Ovary (tissue), 9 donors: ENCODE results near the gene CTXN3. TPM values are rescaled to one million over a fixed set of nuclear protein-coding genes. Genes with fewer than 3 reads are reported as not detected.

ENCODE experiments used
- DNase-seq, 5 donors: peaks; one replicate each; pipeline ENCODE4 v3.0.0-alpha.2; 2019 to 2020
- H3K27ac ChIP-seq, 2 donors: fragments of 200-600 bp; one replicate each; pipeline versions ENCODE4 v1.5.1 to v1.8.0; 2019 to 2022
- H3K27me3 ChIP-seq: fragments of 200-600 bp; one replicate; pipeline ENCODE4 v1.8.0; 2022
- H3K36me3 ChIP-seq: fragments of 200-600 bp; sonication (generic); one replicate; pipeline ENCODE4 v1.5.1; 2019
- H3K4me1 ChIP-seq: one replicate; pipeline ENCODE4 v1.8.1; 2013; ENCODE audit warnings: mild to moderate bottlenecking, moderate library complexity; ENCODE audit not compliant: insufficient read depth
- H3K4me3 ChIP-seq: fragments of 200-600 bp; sonication (generic); one replicate; pipeline ENCODE4 v1.5.1; 2017
- H3K9me3 ChIP-seq, 2 donors: fragments of 200-600 bp in 1 of 2; sonication (generic) in 1 of 2; one replicate each; pipeline versions ENCODE4 v1.5.1 to v1.8.1; 2013 to 2019; ENCODE audit warnings: mild to moderate bottlenecking in 1 of 2, moderate library complexity in 1 of 2
- EP300 ChIP-seq: sonication (generic); formaldehyde crosslinking; IDR thresholded peaks from one replicate; pipeline ENCODE4 v1.6.1; 2017; ENCODE audit warnings: antibody characterized with exemption
- POLR2A ChIP-seq: fragments of 450-650 bp; IDR thresholded peaks from one replicate; pipeline ENCODE4 v1.6.1; 2017; ENCODE audit warnings: antibody characterized with exemption, mild to moderate bottlenecking, moderate library complexity
- WGBS, 3 donors: extraction: QIAGEN DNeasy Blood & Tissue Kit in 1 of 3; methylation state at CpG; one replicate each; pipeline versions ENCODE4 v1.1.5 to v1.1.7; 2013 to 2017; 5-methylcytosine and 5-hydroxymethylcytosine counted together
- intact Hi-C, 4 donors: fragments of 100-400 bp; cut with DNase I; formaldehyde crosslinking; loops; one replicate each; pipeline versions ENCODE4 v1.11.0 to v1.15.1; 2022 to 2023
- polyA plus RNA-seq, 2 donors: library from polyadenylated mRNA; stranded (reverse); fragments of 200-250 nt in 1 of 2; fragments of 350-450 nt in 1 of 2; fragmentation: Illumina TruSeq in 1 of 2; extraction: RNeasy Lipid Tissue Mini Kit (QIAGEN cat#74804) in 1 of 2; gene quantifications; one replicate each; pipeline ENCODE4 v1.2.3, GENCODE V29; 2013 to 2014
- total RNA-seq, 7 donors: library from RNA; depleted of rRNA in 2 of 7; stranded (reverse); fragments of >200 nt in 2 of 7; fragmentation: NEBNext Ultra II Directional in 3 of 7; extraction: Animal tissue kit (Norgen Biotek cat#: 25700) in 3 of 7; gene quantifications; one replicate each; pipeline versions ENCODE4 v1.1.0 to v1.2.4, GENCODE V29; 2016 to 2023
- TF ChIP-seq, protein P1 (sequence below), 3 donors: fragments of 450-650 bp in 2 of 3; fragments of 200-600 bp in 1 of 3; IDR thresholded peaks; one replicate each; pipeline versions ENCODE4 v1.5.1 to v1.8.0; 2016 to 2022; ENCODE audit warnings: antibody characterized with exemption in 3 of 3, mild to moderate bottlenecking in 1 of 3
- donor health status: DM: no; HTN: no; CAD: no; lungs with moderate emphysema.
- donor health status: DM: no; HTN: no; CAD: no.
- donor health status: Bipolar disorder and iron deficiency.
- donor health status: DM: yes; HTN: yes; CAD: no.
- donor health status: DM: no; HTN: no; CAD: no.
- donor health status: DM: yes; HTN: yes; CAD: no.

CTXN3 gene
- total and polyA plus RNA-seq, 9 donors: not detected

DNA sequence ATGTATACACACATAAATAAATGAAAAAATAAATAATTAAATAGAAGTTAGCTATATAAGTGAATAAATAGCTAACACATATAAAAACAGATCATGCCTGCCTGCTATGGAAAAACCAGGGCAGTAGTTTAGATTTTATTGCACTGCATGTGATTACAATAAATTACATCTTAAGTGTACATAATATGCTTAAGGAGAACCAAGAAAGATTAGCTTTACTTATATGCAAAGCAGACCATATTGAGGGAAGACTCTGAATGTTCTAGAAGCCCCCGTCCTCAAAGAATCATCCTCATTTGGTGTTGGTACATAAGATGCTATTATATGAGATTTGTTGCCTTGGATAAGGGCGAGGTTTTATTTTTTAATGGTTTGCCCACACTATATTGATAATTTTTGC lies 5.9 kb upstream of the CTXN3 start:
- DNase-seq: no peak
- 71 to 85% (median 83%) methylated on average over 2 of the region's 2 CpGs for WGBS, 3 donors
- H3K27ac ChIP-seq: no peak overlapping the region
- no peak for TF ChIP-seq POLR2A
- TF ChIP-seq EP300: no peak
- TF ChIP-seq, protein P1, sequence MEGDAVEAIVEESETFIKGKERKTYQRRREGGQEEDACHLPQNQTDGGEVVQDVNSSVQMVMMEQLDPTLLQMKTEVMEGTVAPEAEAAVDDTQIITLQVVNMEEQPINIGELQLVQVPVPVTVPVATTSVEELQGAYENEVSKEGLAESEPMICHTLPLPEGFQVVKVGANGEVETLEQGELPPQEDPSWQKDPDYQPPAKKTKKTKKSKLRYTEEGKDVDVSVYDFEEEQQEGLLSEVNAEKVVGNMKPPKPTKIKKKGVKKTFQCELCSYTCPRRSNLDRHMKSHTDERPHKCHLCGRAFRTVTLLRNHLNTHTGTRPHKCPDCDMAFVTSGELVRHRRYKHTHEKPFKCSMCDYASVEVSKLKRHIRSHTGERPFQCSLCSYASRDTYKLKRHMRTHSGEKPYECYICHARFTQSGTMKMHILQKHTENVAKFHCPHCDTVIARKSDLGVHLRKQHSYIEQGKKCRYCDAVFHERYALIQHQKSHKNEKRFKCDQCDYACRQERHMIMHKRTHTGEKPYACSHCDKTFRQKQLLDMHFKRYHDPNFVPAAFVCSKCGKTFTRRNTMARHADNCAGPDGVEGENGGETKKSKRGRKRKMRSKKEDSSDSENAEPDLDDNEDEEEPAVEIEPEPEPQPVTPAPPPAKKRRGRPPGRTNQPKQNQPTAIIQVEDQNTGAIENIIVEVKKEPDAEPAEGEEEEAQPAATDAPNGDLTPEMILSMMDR (IDR thresholded peaks at IDR 0.05): no peak
- intact Hi-C loops: loop anchor here in 1 of 4 donors (10.0 kb wide), 1 partner anchor 62 kb away; the partner anchor contains the start of gene CCDC192
- H3K4me3 ChIP-seq: no peak overlapping the region
- H3K27me3 ChIP-seq: no peaks in the 10 kb centered on the region
- no peaks in the 10 kb centered on the region for H3K9me3 ChIP-seq
- no peaks in the 10 kb centered on the region for H3K36me3 ChIP-seq
- no peaks in the 10 kb centered on the region for H3K4me1 ChIP-seq

- no peak overlapping the region for H3K4me3 ChIP-seq
- H3K36me3 ChIP-seq: no peaks in the 10 kb centered on the region
- DNase-seq: no peak
- H3K27me3 ChIP-seq: no peaks in the 10 kb centered on the region
- H3K4me1 ChIP-seq: no peaks in the 10 kb centered on the region
- TF ChIP-seq EP300 (no peak), POLR2A (no peak)
- TF ChIP-seq, protein P1 (IDR thresholded peaks at IDR 0.05): no peak
- no peaks in the 10 kb centered on the region for H3K9me3 ChIP-seq
- H3K27ac ChIP-seq: no peak overlapping the region
- WGBS, 3 donors: 9 to 23% (median 16%) methylated on average over 1 of the region's 1 CpG
- intact Hi-C loops: loop anchor here in 1 of 4 donors (10.0 kb wide), 1 partner anchor 61 kb away; the partner anchor contains the start of gene CCDC192
Measured at GRCh38 chr5:127643607-127644006, 5.3 kb upstream of the CTXN3 start.

GRCh38 chr5:127645300-127645726 lies 3.6 kb upstream of the CTXN3 start:
- intact Hi-C loops: loop anchor here in 1 of 4 donors (10.0 kb wide), 1 partner anchor 59 kb away; the partner anchor contains the start of gene CCDC192
- WGBS, 3 donors: 90 to 94% (median 90%) methylated on average over 2 of the region's 2 CpGs
- TF ChIP-seq POLR2A: no peak
- no peak for TF ChIP-seq EP300
- TF ChIP-seq, protein P1 (IDR thresholded peaks at IDR 0.05): no peak
- DNase-seq: no peak
- Histone ChIP-seq H3K4me3 (no peak overlapping the region), H3K36me3 (no peaks in the 10 kb centered on the region), H3K27me3 (no peaks in the 10 kb centered on the region), H3K4me1 (peaks cover 2% of the 10 kb centered on the region), H3K9me3 (no peaks in the 10 kb centered on the region), H3K27ac (no peak overlapping the region)

DNA sequence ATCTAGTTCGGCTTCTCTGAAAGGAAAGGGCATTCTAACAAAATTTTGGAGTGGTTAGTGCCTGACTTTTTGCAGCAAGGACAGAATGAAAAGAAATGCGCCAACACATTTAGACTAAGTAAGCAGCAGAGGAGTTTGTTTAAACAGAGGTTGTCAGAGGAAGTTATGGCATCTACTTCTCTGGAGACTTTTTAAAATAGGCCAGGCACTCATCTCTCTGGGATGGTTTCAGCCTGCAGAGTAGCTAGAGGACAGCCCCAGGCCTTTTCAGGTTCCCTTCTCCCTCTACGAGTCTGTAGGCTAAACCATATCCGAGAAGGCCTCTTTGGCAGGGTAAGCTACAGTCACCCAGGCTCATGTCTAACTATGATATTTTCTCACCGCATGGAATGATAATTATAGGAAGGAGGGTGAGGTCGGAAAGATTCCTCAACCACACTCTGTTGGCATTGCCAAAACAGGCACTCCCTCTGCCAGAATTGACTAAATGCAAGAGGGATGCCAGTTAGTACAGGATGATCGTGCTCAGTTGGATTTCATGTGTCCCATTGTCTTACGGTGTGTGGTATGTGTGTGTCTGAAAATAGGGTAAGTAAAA lies 1.4 kb upstream of the CTXN3 start:
- Histone ChIP-seq H3K4me3 (no peak overlapping the region), H3K27ac (no peak overlapping the region), H3K36me3 (no peaks in the 10 kb centered on the region), H3K9me3 (no peaks in the 10 kb centered on the region), H3K4me1 (peaks cover 5% of the 10 kb centered on the region), H3K27me3 (no peaks in the 10 kb centered on the region)
- no peak for DNase-seq
- intact Hi-C loops: loop anchor here in 1 of 4 donors (10.0 kb wide), 1 partner anchor 57 kb away; the partner anchor contains the start of gene CCDC192
- 73 to 92% (median 87%) methylated on average over 8 of the region's 8 CpGs for WGBS, 3 donors
- TF ChIP-seq, protein P1 (IDR thresholded peaks at IDR 0.05): no peak
- TF ChIP-seq POLR2A (no peak), EP300 (no peak)
